ENCODE measurements around the gene TRAPPC3.

GRCh38 chr1:36114371-36114770 lies 34.9 kb downstream of the TRAPPC3 start:
- TF ChIP-seq CTCF (IDR thresholded peaks at IDR 0.05; ENCODE audit: insufficient read depth, low read length, poor library complexity, severe bottlenecking) (no peak), EZH2phosphoT487 (conservative IDR thresholded peaks at IDR 0.05; ENCODE audit: low read length) (no peak)

Measured in SU-DHL-6 (cell line).